Adrenal gland (tissue), 12 donors: ENCODE results near the gene E2F4. TPM values are rescaled to one million over a fixed set of nuclear protein-coding genes. Genes with fewer than 3 reads are reported as not detected.

Experiments used
- DNase-seq, 7 donors: peaks; one replicate each; pipeline ENCODE4 v3.0.0-alpha.2; 2019 to 2020
- H3K27ac ChIP-seq, 5 donors: fragments of 200-600 bp; sonication (generic) in 4 of 5; 1 replicate in 3 of 5; 2 replicates in 2 of 5; pipeline versions ENCODE4 v1.5.1 to v1.8.0; 2016 to 2020; ENCODE audit warnings: mild to moderate bottlenecking in 1 of 5
- H3K27me3 ChIP-seq: fragments of 200-600 bp; 2 replicates; pipeline ENCODE4 v1.8.0; 2021
- H3K36me3 ChIP-seq, 2 donors: fragments of 200-600 bp; replicated peaks in 1 of 2; 1 replicate in 1 of 2; 2 replicates in 1 of 2; pipeline versions ENCODE4 v1.5.1 to v1.8.0; 2018 to 2022
- H3K4me1 ChIP-seq, 2 donors: fragments of 200-600 bp; replicated peaks in 1 of 2; 1 replicate in 1 of 2; 2 replicates in 1 of 2; pipeline versions ENCODE4 v1.5.1 to v1.8.0; 2018 to 2021
- H3K4me3 ChIP-seq, 4 donors: fragments of 200-600 bp; sonication (generic) in 3 of 4; one replicate each; pipeline ENCODE4 v1.5.1; 2016 to 2018
- H3K9me3 ChIP-seq, 3 donors: fragments of 200-600 bp; sonication (generic) in 1 of 3; replicated peaks in 1 of 3; 1 replicate in 2 of 3; 2 replicates in 1 of 3; pipeline versions ENCODE4 v1.5.1 to v1.8.0; 2016 to 2021
- POLR2A ChIP-seq, 2 donors: fragments of 450-650 bp; IDR thresholded peaks; one replicate each; pipeline ENCODE4 v1.6.1; 2017; ENCODE audit warnings: antibody characterized with exemption in 2 of 2, mild to moderate bottlenecking in 2 of 2, moderate library complexity in 1 of 2
- WGBS, 4 donors: extraction: QIAGEN DNeasy Blood & Tissue Kit in 2 of 4; methylation state at CpG; one replicate each; pipeline versions ENCODE4 v1.1.5 to v1.1.7; 2013 to 2017; 5-methylcytosine and 5-hydroxymethylcytosine counted together
- intact Hi-C, 2 donors: fragments of 100-400 bp; cut with DNase I; formaldehyde crosslinking; loops; one replicate each; pipeline versions ENCODE4 v1.14.1 to v1.15.0; 2022 to 2023
- polyA plus RNA-seq, 3 donors: library from polyadenylated mRNA; stranded (reverse); fragments of 200-250 nt in 2 of 3; fragments of 350-450 nt in 1 of 3; fragmentation: Illumina TruSeq in 1 of 3; extraction: RNeasy Lipid Tissue Mini Kit (QIAGEN cat#74804) in 1 of 3; gene quantifications; one replicate each; pipeline ENCODE4 v1.2.3, GENCODE V29; 2013 to 2014
- total RNA-seq, 9 donors: library from RNA; depleted of rRNA in 4 of 9; stranded (reverse); fragments of >200 nt in 4 of 9; fragments of 120-200 nt in 1 of 9; fragmentation: NEBNext Ultra II Directional in 1 of 9; extraction: Animal tissue kit (Norgen Biotek cat#: 25700) in 1 of 9; gene quantifications; one replicate each; pipeline versions ENCODE4 v1.1.0 to v1.2.4, GENCODE V29; 2013 to 2023
- TF ChIP-seq, protein P1 (sequence below), 6 experiments: fragments of 450-650 bp in 4 of 6; fragments of 200-600 bp in 2 of 6; sonication (generic) in 1 of 6; IDR thresholded peaks; 1 replicate in 5 of 6; 2 replicates in 1 of 6; pipeline versions ENCODE4 v1.5.1 to v1.8.0; 2016 to 2021; ENCODE audit warnings: antibody characterized with exemption in 6 of 6, mild to moderate bottlenecking in 2 of 6, moderate library complexity in 1 of 6
- donor health status: healthy with polysubstance abuse.
- donor health status: Bipolar disorder and iron deficiency.
- donor health status: DM: yes; HTN: yes; CAD: no.
- donor health status: DM: no; HTN: no; CAD: no.
- donor health status: DM: no; HTN: no; CAD: no.
- donor health status: DM: yes; HTN: yes; CAD: no.

The E2F4 gene
- total and polyA plus RNA-seq, 12 donors: 44.4 to 122 (median 69.1) TPM

DNA sequence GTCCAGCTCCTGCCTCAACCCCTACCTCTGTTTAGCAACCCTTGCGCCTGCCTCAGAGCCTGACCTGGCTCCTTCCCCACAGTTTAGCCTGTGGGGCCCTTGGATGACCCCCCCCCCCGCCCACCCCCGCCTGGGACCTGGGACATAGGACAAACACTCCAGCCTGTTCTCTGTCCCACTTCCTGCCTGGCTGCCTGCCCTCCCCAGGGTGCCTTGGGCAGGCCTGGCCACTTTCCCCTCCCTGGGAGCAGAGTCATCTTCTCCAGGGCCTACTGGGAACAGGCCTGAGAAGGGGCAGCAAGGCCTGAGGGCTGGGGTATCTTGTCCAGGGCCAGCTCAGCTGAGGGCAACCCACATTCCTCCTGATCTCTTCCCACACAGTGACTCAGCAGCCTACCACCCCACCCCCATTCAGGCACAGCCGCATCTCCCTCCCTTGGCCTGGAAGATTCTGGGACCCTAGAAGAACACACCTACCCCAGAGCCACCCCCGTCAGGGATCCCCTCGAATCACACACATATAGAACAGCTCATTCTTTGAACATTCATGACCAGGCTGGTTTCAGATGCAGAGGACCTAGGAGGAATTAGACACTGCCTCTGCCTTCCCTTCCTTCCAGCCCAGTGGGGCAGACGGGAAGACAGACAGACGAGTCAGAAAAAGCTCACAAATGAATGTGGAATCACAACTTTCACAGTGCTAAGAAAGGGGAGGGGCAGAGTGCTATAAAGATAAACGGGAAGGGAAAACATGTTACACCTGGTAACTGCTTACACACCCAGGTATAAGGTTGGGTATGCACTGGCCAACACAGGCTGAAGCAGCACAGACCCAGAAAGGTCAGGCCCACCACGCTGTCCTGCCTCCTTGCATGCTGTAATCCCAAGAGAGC is 49.3 kb downstream of the E2F4 start:
- 30 to 38% (median 34%) methylated on average over 8 to 10 of the region's 10 CpGs for WGBS, 4 donors
- H3K36me3 ChIP-seq: peaks cover 0 to 32% of the 10 kb centered on the region in 2 donors
- H3K4me1 ChIP-seq: peaks cover 57 to 60% of the 10 kb centered on the region in 2 donors
- intact Hi-C loops: no loop called here
- no peaks in the 10 kb centered on the region for H3K9me3 ChIP-seq
- DNase-seq: peak; percentile 67 to 90 (median 82)
- H3K4me3 ChIP-seq: no peak overlapping the region
- no peaks in the 10 kb centered on the region for H3K27me3 ChIP-seq
- H3K27ac ChIP-seq: peak overlapping the region; percentile 2 to 94 (median 75)
- TF ChIP-seq, protein P1, sequence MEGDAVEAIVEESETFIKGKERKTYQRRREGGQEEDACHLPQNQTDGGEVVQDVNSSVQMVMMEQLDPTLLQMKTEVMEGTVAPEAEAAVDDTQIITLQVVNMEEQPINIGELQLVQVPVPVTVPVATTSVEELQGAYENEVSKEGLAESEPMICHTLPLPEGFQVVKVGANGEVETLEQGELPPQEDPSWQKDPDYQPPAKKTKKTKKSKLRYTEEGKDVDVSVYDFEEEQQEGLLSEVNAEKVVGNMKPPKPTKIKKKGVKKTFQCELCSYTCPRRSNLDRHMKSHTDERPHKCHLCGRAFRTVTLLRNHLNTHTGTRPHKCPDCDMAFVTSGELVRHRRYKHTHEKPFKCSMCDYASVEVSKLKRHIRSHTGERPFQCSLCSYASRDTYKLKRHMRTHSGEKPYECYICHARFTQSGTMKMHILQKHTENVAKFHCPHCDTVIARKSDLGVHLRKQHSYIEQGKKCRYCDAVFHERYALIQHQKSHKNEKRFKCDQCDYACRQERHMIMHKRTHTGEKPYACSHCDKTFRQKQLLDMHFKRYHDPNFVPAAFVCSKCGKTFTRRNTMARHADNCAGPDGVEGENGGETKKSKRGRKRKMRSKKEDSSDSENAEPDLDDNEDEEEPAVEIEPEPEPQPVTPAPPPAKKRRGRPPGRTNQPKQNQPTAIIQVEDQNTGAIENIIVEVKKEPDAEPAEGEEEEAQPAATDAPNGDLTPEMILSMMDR (IDR thresholded peaks at IDR 0.05): no peak
- TF ChIP-seq POLR2A (IDR thresholded peaks at IDR 0.05): no peak

DNA sequence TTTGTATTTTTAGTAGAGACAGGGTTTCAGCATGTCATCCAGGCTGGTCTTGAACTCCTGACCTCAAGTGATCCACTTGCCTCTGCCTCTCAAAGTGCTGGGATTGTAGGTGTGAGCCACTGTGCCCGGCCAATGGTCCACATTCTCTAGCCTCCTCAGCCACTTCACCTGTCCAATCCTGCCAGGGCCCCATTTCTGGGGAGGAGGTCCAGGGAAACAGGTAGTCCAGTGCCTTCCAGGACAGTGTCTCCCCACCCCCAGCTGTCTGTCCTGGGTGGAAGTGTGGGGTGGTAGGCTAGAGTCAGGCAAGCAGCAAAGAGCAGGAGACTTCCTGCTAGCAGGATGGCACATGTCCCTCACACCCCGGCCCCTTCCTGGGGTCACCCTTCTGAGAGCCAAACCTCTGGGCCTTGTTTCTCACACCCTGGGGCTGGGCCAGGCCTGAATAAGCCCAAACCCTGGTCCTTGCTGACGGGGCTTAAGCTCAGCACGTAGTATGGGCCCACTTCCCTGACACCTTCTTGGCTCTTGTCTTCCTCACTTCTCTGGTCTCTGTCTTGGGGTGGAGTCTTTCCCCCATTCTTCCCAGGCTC is 50.3 kb downstream of the E2F4 start:
- WGBS, 4 donors: 60 to 88% (median 80%) methylated on average over 3 to 4 of the region's 4 CpGs
- H3K4me1 ChIP-seq: peaks cover 57 to 60% of the 10 kb centered on the region in 2 donors
- H3K4me3 ChIP-seq: no peak overlapping the region
- TF ChIP-seq, protein P1 (IDR thresholded peaks at IDR 0.05): no peak
- no peak for TF ChIP-seq POLR2A (IDR thresholded peaks at IDR 0.05)
- H3K9me3 ChIP-seq: no peaks in the 10 kb centered on the region
- intact Hi-C loops: no loop called here
- H3K36me3 ChIP-seq: peaks cover 0 to 22% of the 10 kb centered on the region in 2 donors
- DNase-seq: peak in 2 of 7 donors; percentile 16 to 18
- no peaks in the 10 kb centered on the region for H3K27me3 ChIP-seq
- peak overlapping the region in 3 of 5 donors; percentile 73 to 94 (median 91) for H3K27ac ChIP-seq

DNA sequence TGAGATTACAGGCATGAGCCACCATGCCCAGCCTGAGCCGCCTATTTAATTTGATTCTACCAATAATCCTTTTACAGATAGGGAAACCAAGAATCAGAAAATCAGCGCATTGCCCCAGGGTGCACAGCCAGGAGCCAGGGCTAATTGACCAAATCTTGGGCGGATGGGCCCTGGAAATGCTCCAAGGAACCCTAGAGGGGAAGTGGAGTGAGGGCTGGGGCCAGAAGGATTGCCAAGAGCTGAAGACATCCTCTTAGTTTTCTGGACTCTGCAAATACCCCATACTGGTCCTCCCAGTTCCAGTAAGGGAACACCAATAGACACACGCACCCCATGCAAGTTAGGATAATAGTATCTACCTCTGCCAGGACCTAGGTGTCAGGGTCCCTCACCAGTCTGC is 51.5 kb downstream of the E2F4 start:
- peak in 6 of 7 donors; percentile 41 to 66 (median 58) for DNase-seq
- WGBS, 4 donors: 64 to 72% (median 65%) methylated on average over 4 of the region's 4 CpGs
- H3K27me3 ChIP-seq: no peaks in the 10 kb centered on the region
- H3K4me3 ChIP-seq: no peak overlapping the region
- H3K27ac ChIP-seq: peak overlapping the region; percentile 64 to 94 (median 85)
- TF ChIP-seq, protein P1 (IDR thresholded peaks at IDR 0.05): no peak
- no peak for TF ChIP-seq POLR2A (IDR thresholded peaks at IDR 0.05)
- intact Hi-C loops: no loop called here
- no peaks in the 10 kb centered on the region for H3K9me3 ChIP-seq
- H3K36me3 ChIP-seq: peaks cover 0 to 10% of the 10 kb centered on the region in 2 donors
- H3K4me1 ChIP-seq: peaks cover 63 to 70% of the 10 kb centered on the region in 2 donors
